ENCODE results near the gene PHF21B. TPM values are rescaled to one million over a fixed set of nuclear protein-coding genes. Genes with fewer than 3 reads are reported as not detected.

The PHF21B gene
- total and polyA plus RNA-seq, 2 donors (not counting 3 experiments of a cell fraction or from before 2014, with no cell fraction given) = not detected

DNA sequence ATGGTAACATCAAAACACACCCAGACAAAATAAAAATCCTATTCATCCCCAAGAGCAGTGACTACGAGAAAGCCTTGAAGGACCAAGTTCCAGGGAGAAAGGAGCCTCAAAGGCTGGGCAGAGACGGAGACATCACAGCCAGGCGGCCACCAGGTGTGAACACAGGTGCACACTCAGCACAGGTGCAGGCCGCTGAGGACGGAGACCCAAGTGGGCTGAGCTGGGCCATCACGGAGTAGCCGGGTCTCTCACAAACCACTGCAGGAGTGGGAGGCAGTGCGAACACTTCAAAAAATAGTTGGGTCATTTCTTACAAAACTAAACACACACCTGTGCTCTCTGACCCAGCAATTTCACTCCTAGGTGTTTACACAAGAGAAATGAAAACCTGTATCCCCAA, 72.6 kb downstream of the PHF21B start:
- no peaks in the 10 kb centered on the region for H3K36me3 ChIP-seq (ENCODE audit: control insufficient read depth in 2 of 2, extremely low read depth in 1 of 2, insufficient read depth in 2 of 2, low read length in 2 of 2)
- H3K27me3 ChIP-seq (ENCODE audit: control insufficient read depth in 2 of 2, insufficient read depth in 2 of 2, low read length in 2 of 2) = no peaks in the 10 kb centered on the region
- DNase-seq (ENCODE audit: low read depth, low spot score) = no peak
- H3K4me3 ChIP-seq (replicated peaks in 1 of 3; ENCODE audit: insufficient read depth in 1 of 3, low read depth in 1 of 3, low read length in 3 of 3) = no peak overlapping the region
- H4K20me1 ChIP-seq (replicated peaks; ENCODE audit: control insufficient read depth, extremely low read depth, insufficient read depth, low read length) = no peaks in the 10 kb centered on the region
- ChIA-PET POLR2A (no interaction called here), CTCF (no interaction called here)
- H3K4me2 ChIP-seq (ENCODE audit: insufficient read depth, low read length) = no peak overlapping the region
- no peaks in the 10 kb centered on the region for H3K79me2 ChIP-seq (ENCODE audit: control insufficient read depth, insufficient read depth, low read length)
- dilution Hi-C loops (cut with MboI; ENCODE audit: extremely low pct_ligation_motif_present, low sequenced_read_pairs) = no loop called here
- BruUV-seq (replicated peaks) = no TSS peak
- FAIRE-seq = no peak
- no peak overlapping the region for H3K27ac ChIP-seq (ENCODE audit: insufficient read depth, low read depth, low read length)
- H3K9me1 ChIP-seq (replicated peaks; ENCODE audit: control insufficient read depth, extremely low read depth, insufficient read depth, low read length) = no peaks in the 10 kb centered on the region
- H3K9ac ChIP-seq (replicated peaks; ENCODE audit: extremely low read depth, insufficient read depth, low read length) = no peak overlapping the region
- no peaks in the 10 kb centered on the region for H3K9me3 ChIP-seq (replicated peaks; ENCODE audit: control insufficient read depth, insufficient read depth, low read length)
- TF ChIP-seq MAX (IDR thresholded peaks at IDR 0.05; ENCODE audit: insufficient read depth, insufficient read length) (no peak), POLR2A (IDR thresholded peaks at IDR 0.05; ENCODE audit: low read depth, low read length) (no peak), FOS (IDR thresholded peaks at IDR 0.05; ENCODE audit: borderline replicate concordance, insufficient read depth, low read length) (no peak), MYC (IDR thresholded peaks at IDR 0.05; ENCODE audit: low read depth, low read length) (no peak), JUN (IDR thresholded peaks at IDR 0.05; ENCODE audit: borderline replicate concordance, insufficient read depth, insufficient read length, low read depth) (no peak), GATA2 (IDR thresholded peaks at IDR 0.05; ENCODE audit: insufficient read depth, insufficient read length, low read depth, low read length) (no peak), POLR2AphosphoS5 (IDR thresholded peaks at IDR 0.05; ENCODE audit: insufficient read depth, low read depth, low read length) (no peak), EZH2 (IDR thresholded peaks at IDR 0.05; ENCODE audit: borderline replicate concordance, low read depth, low read length, severe bottlenecking) (no peak)
- TF ChIP-seq, protein P1, sequence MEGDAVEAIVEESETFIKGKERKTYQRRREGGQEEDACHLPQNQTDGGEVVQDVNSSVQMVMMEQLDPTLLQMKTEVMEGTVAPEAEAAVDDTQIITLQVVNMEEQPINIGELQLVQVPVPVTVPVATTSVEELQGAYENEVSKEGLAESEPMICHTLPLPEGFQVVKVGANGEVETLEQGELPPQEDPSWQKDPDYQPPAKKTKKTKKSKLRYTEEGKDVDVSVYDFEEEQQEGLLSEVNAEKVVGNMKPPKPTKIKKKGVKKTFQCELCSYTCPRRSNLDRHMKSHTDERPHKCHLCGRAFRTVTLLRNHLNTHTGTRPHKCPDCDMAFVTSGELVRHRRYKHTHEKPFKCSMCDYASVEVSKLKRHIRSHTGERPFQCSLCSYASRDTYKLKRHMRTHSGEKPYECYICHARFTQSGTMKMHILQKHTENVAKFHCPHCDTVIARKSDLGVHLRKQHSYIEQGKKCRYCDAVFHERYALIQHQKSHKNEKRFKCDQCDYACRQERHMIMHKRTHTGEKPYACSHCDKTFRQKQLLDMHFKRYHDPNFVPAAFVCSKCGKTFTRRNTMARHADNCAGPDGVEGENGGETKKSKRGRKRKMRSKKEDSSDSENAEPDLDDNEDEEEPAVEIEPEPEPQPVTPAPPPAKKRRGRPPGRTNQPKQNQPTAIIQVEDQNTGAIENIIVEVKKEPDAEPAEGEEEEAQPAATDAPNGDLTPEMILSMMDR (IDR thresholded peaks at IDR 0.05; ENCODE audit: extremely low read depth in 1 of 2, insufficient read depth in 1 of 2, low read depth in 1 of 2, low read length in 2 of 2) = no peak
- no peaks in the 10 kb centered on the region for H3K4me1 ChIP-seq (ENCODE audit: control insufficient read depth, extremely low read depth, insufficient read depth, low read length)
- H2AFZ ChIP-seq (ENCODE audit: low read depth, low read length) = no peak overlapping the region
- intact Hi-C loops (cut with micrococcal nuclease) = no loop called here
